HepG2 (cell line): ENCODE data around the gene THAP3. TPM values are rescaled to one million over a fixed set of nuclear protein-coding genes. Genes with fewer than 3 reads are reported as not detected.

Source experiments
- ATAC-seq: fragments of 200-7000 bp; cut with Tn5 transposase; 3 replicates; pipeline ENCODE4 v1.9.1; 2020; ENCODE audit warnings: mild to moderate bottlenecking, moderate library complexity
- BruUV-seq: library from RNA; stranded (reverse); fragments of 400-500 nt; replicated peaks from 2 replicates; lab custom pipeline; 2021; lab: Mats Ljungman, UMichigan
- CTCF ChIA-PET: fragments of 300-600 bp; formaldehyde crosslinking; extraction: SDS; loops from one replicate; lab custom pipeline; 2021; ENCODE audit warnings: low total read pairs, inconsistent platforms, low intra/inter-chr PET ratio; lab: Yijun Ruan, JAX
- POLR2A ChIA-PET: fragments of 350-600 bp; sonication (Branson Sonifier 250); formaldehyde crosslinking; loops from one replicate; lab custom pipeline; 2020; ENCODE audit warnings: antibody characterized with exemption, inconsistent platforms; lab: Yijun Ruan, JAX
- DNase-seq: peaks from one replicate; pipeline ENCODE4 v3.0.0-alpha.2; 2015; ENCODE audit warnings: low spot score
- FAIRE-seq: peaks from 3 replicates; lab custom pipeline; 2011; peaks lifted over from hg19 to GRCh38; lab: Jason Lieb, UNC
- H2AFZ ChIP-seq: one replicate; pipeline ENCODE4 v1.6.1; 2011; ENCODE audit warnings: low read length, inconsistent platforms
- H3K27ac ChIP-seq: fragments of 300-600 bp; 3 replicates; pipeline ENCODE4 v1.8.0; 2011; ENCODE audit warnings: mixed run types, mild to moderate bottlenecking, mixed read lengths, low read length, inconsistent platforms; ENCODE audit not compliant: insufficient read depth; ENCODE audit errors: extremely low read length
- H3K27me3 ChIP-seq, 2 experiments: fragments of 200-600 bp in 1 of 2; 2 replicates in 1 of 2; 3 replicates in 1 of 2; pipeline versions ENCODE4 v1.6.0 to v1.8.0; 2011; ENCODE audit warnings: low read length in 2 of 2, mild to moderate bottlenecking in 2 of 2, moderate library complexity in 2 of 2, inconsistent platforms in 1 of 2; ENCODE audit not compliant: insufficient read depth in 2 of 2, control insufficient read depth in 1 of 2
- H3K36me3 ChIP-seq, 2 experiments: fragments of 200-600 bp in 1 of 2; replicated peaks in 1 of 2; 2 replicates in 1 of 2; 3 replicates in 1 of 2; pipeline versions ENCODE4 v1.5.1 to v1.8.0; 2011; ENCODE audit warnings: low read length in 2 of 2, inconsistent platforms in 1 of 2; ENCODE audit not compliant: insufficient read depth in 2 of 2, control insufficient read depth in 1 of 2
- H3K4me1 ChIP-seq: 2 replicates; pipeline ENCODE4 v1.5.1; 2012; ENCODE audit warnings: low read length, inconsistent platforms; ENCODE audit not compliant: insufficient read depth
- H3K4me2 ChIP-seq: 2 replicates; pipeline ENCODE4 v1.6.0; 2011; ENCODE audit warnings: low read depth, low read length, inconsistent platforms
- H3K4me3 ChIP-seq, 3 experiments: fragments of 200-600 bp in 1 of 3; sonication (generic), shearing (Covaris generic) in 1 of 3; replicated peaks in 1 of 3; 2 replicates each; pipeline ENCODE4 v1.5.1; 2011 to 2016; ENCODE audit warnings: low read length in 3 of 3, inconsistent platforms in 2 of 3, low read depth in 2 of 3, mild to moderate bottlenecking in 2 of 3, control low read depth in 1 of 3, mixed read lengths in 1 of 3; ENCODE audit not compliant: insufficient read depth in 1 of 3
- H3K79me2 ChIP-seq: one replicate; pipeline ENCODE4 v1.6.1; 2011; ENCODE audit warnings: low read length, inconsistent platforms; ENCODE audit not compliant: insufficient read depth
- H3K9ac ChIP-seq: 2 replicates; pipeline ENCODE4 v1.6.0; 2011; ENCODE audit warnings: mild to moderate bottlenecking, low read depth, low read length, inconsistent platforms; ENCODE audit not compliant: insufficient read depth
- H3K9me3 ChIP-seq: 2 replicates; pipeline ENCODE4 v1.5.1; 2012; ENCODE audit warnings: mild to moderate bottlenecking, low read length
- H4K20me1 ChIP-seq: 2 replicates; pipeline ENCODE4 v1.6.0; 2011; ENCODE audit warnings: inconsistent platforms, mild to moderate bottlenecking, low read length, moderate library complexity; ENCODE audit not compliant: insufficient read depth
- GATA4 ChIP-seq: sonication (generic); IDR thresholded peaks from 2 replicates; pipeline ENCODE4 v1.6.1; 2016; ENCODE audit warnings: antibody characterized with exemption, low read depth, borderline replicate concordance
- KAT2B ChIP-seq: fragments of 150-350 bp; IDR thresholded peaks from 2 replicates; pipeline ENCODE4 v1.6.1; 2014; ENCODE audit warnings: low read depth, low read length, borderline replicate concordance
- KLF11 ChIP-seq: IDR thresholded peaks from 2 replicates; pipeline ENCODE4 v1.6.1; 2016; ENCODE audit warnings: missing compliant biosample characterization
- MAZ ChIP-seq, 2 experiments: sonication (generic) in 1 of 2; formaldehyde crosslinking in 1 of 2; IDR thresholded peaks; 2 replicates each; pipeline versions ENCODE4 v1.5.0 to v1.6.1; 2012 to 2020; ENCODE audit warnings: low read depth in 2 of 2, mild to moderate bottlenecking in 2 of 2, borderline replicate concordance in 1 of 2, improper control_type of control experiment in 1 of 2, low read length in 1 of 2, missing genetic modification reagents in 1 of 2, moderate library complexity in 1 of 2
- MTA3 ChIP-seq: sonication (generic); formaldehyde crosslinking; IDR thresholded peaks from 2 replicates; pipeline ENCODE4 v1.4.0; 2020; ENCODE audit warnings: missing genetic modification reagents
- PLRG1 ChIP-seq: fragments of 450-650 bp; conservative IDR thresholded peaks from 2 replicates; pipeline ENCODE4 v1.6.1; 2016
- POLR2G ChIP-seq: fragments of 200-400 bp; formaldehyde crosslinking; IDR thresholded peaks from 2 replicates; pipeline ENCODE4 v1.6.1; 2018; ENCODE audit warnings: mild to moderate bottlenecking, low read depth, low read length, moderate library complexity
- RELA ChIP-seq: sonication (generic); formaldehyde crosslinking; IDR thresholded peaks from 2 replicates; pipeline ENCODE4 v1.4.0; 2020; ENCODE audit warnings: missing genetic modification reagents
- RFX5 ChIP-seq: IDR thresholded peaks from 2 replicates; pipeline ENCODE4 v1.6.1; 2011; ENCODE audit warnings: low read depth, low read length, improper control_type of control experiment
- ZBTB7A ChIP-seq: sonication (generic); formaldehyde crosslinking; IDR thresholded peaks from 2 replicates; pipeline ENCODE4 v1.8.0; 2022; ENCODE audit warnings: mild to moderate bottlenecking, missing genetic modification reagents
- ZBTB7B ChIP-seq: sonication (generic); formaldehyde crosslinking; IDR thresholded peaks from 2 replicates; pipeline ENCODE4 v1.4.0; 2020; ENCODE audit warnings: missing genetic modification reagents
- ZMAT3 ChIP-seq: sonication (generic); formaldehyde crosslinking; conservative IDR thresholded peaks from 2 replicates; pipeline ENCODE4 v1.7.0; 2021; ENCODE audit warnings: missing genetic modification reagents
- ZNF136 ChIP-seq: sonication (generic); formaldehyde crosslinking; IDR thresholded peaks from 2 replicates; pipeline ENCODE4 v1.8.1; 2022; ENCODE audit warnings: low read depth, mild to moderate bottlenecking, moderate library complexity, missing genetic modification reagents
- ZNF207 ChIP-seq: fragments of 450-650 bp; IDR thresholded peaks from 2 replicates; pipeline ENCODE4 v1.6.1; 2016; ENCODE audit warnings: antibody characterized with exemption, borderline replicate concordance
- ZNF235 ChIP-seq: sonication (generic); formaldehyde crosslinking; IDR thresholded peaks from 2 replicates; pipeline ENCODE4 v1.8.1; 2023; ENCODE audit warnings: mild to moderate bottlenecking, missing genetic modification reagents, borderline replicate concordance
- ZNF251 ChIP-seq: sonication (generic); formaldehyde crosslinking; IDR thresholded peaks from 2 replicates; pipeline ENCODE4 v1.9.0; 2021; ENCODE audit warnings: mild to moderate bottlenecking, missing genetic modification reagents
- ZNF318 ChIP-seq: sonication (generic); formaldehyde crosslinking; IDR thresholded peaks from 2 replicates; pipeline ENCODE4 v1.4.0; 2020; ENCODE audit warnings: mild to moderate bottlenecking, missing genetic modification reagents
- ZNF367 ChIP-seq: sonication (generic); formaldehyde crosslinking; IDR thresholded peaks from 2 replicates; pipeline ENCODE4 v1.4.0; 2020; ENCODE audit warnings: missing genetic modification reagents, borderline replicate concordance
- WGBS: methylation state at CpG from one replicate; pipeline ENCODE4 v1.1.6; 2017; ENCODE audit warnings: low lambda C conversion rate; 5-methylcytosine and 5-hydroxymethylcytosine counted together
- in situ Hi-C: cut with HindIII; loops from 2 replicates; pipeline ENCODE4 v1.10.0; 2017; ENCODE audit warnings: low pct_unique_long_range_greater_than_20kb; ENCODE audit not compliant: extremely low pct_ligation_motif_present
- intact Hi-C: fragments of 100-400 bp; cut with micrococcal nuclease; formaldehyde crosslinking; loops from one replicate; pipeline ENCODE4 v1.10.0; 2022; ENCODE audit not compliant: unreplicated experiment
- polyA plus RNA-seq, 8 experiments: library from polyadenylated mRNA; depleted of rRNA in 3 of 8; stranded (reverse) in 7 of 8; unstranded in 1 of 8; fragments of >200 nt; fragmentation: Illumina TruSeq in 4 of 8; extraction: Trizol in 4 of 8; gene quantifications; 2 replicates each; pipeline versions ENCODE4 v1.2.1 to v1.2.3, GENCODE V29; 2011 to 2016; ENCODE audit warnings: low read depth in 4 of 8, missing spikeins in 1 of 8, mixed read lengths in 1 of 8; ENCODE audit not compliant: insufficient read depth in 1 of 8
- total RNA-seq, 5 experiments: library from RNA; depleted of rRNA; stranded (reverse); fragments of >200 nt; fragmentation: Illumina TruSeq; extraction: Trizol; gene quantifications; 2 replicates each; pipeline ENCODE4 v1.2.3, GENCODE V29; 2016; ENCODE audit warnings: low read depth in 1 of 5

Gene THAP3
- total and polyA plus RNA-seq, 2 of the 13 experiments (the other 11 are each of a cell fraction or from before 2014, with no cell fraction given), result 10.3 to 14.9 TPM

- peaks cover 8% of the 10 kb centered on the region; the same call in 1 of the 2 replicates for H4K20me1 ChIP-seq
- H3K79me2 ChIP-seq, result no peaks in the 10 kb centered on the region
- H3K4me3 ChIP-seq, result no peak overlapping the region
- intact Hi-C loops (no loop called here), in situ Hi-C loops (no loop called here)
- no peak overlapping the region for H3K9ac ChIP-seq
- no peak overlapping the region for H2AFZ ChIP-seq
- no peaks in the 10 kb centered on the region for H3K27me3 ChIP-seq
- no peak for DNase-seq
- H3K36me3 ChIP-seq, result peaks cover 38 to 89% of the 10 kb centered on the region in 2 experiments; a peak in 4 of 5 replicates
- WGBS, result 100% methylated on average over 6 of the region's 9 CpGs
- H3K4me1 ChIP-seq, result no peaks in the 10 kb centered on the region
- H3K27ac ChIP-seq, result no peak overlapping the region
- FAIRE-seq, result no peak
- POLR2A ChIA-PET, result no interaction called here
- CTCF ChIA-PET, result no interaction called here
- no peak for TF ChIP-seq GATA4
- no peak for TF ChIP-seq ZNF318
- TF ChIP-seq RELA (CRISPR knock-in tag), result no peak
- TF ChIP-seq PLRG1, result no peak
- no peak for TF ChIP-seq ZBTB7A (CRISPR knock-in tag)
- no peak for TF ChIP-seq ZNF136 (CRISPR knock-in tag)
- TF ChIP-seq RFX5, result no peak
- no peak for TF ChIP-seq KLF11
- no peak for TF ChIP-seq ZNF367 (CRISPR knock-in tag)
- no peak for TF ChIP-seq MAZ (IDR thresholded peaks at IDR 0.05; ENCODE audit: borderline replicate concordance, low read depth, low read length)
- no peak for TF ChIP-seq MAZ (CRISPR knock-in tag; IDR thresholded peaks at IDR 0.05; ENCODE audit: low read depth)
- TF ChIP-seq ZNF207, result no peak
- no peak for TF ChIP-seq MTA3 (CRISPR knock-in tag)
- TF ChIP-seq ZBTB7B (CRISPR knock-in tag), result no peak
- TF ChIP-seq ZNF235 (CRISPR knock-in tag), result no peak
- TF ChIP-seq KAT2B, result no peak
- no peak for TF ChIP-seq POLR2G
- TF ChIP-seq ZNF251, result no peak
- no peak for TF ChIP-seq ZMAT3
- TF ChIP-seq, all 625 proteins: peak for 0
- Histone ChIP-seq H3K4me2 (no peak overlapping the region), H3K9me3 (no peaks in the 10 kb centered on the region)
- ATAC-seq, result no peak
- no TSS peak for BruUV-seq
Measured at GRCh38 chr1:6637770-6638169, 13.1 kb downstream of the THAP3 start.
